ENCODE measurements around the gene PITX1.

DNA sequence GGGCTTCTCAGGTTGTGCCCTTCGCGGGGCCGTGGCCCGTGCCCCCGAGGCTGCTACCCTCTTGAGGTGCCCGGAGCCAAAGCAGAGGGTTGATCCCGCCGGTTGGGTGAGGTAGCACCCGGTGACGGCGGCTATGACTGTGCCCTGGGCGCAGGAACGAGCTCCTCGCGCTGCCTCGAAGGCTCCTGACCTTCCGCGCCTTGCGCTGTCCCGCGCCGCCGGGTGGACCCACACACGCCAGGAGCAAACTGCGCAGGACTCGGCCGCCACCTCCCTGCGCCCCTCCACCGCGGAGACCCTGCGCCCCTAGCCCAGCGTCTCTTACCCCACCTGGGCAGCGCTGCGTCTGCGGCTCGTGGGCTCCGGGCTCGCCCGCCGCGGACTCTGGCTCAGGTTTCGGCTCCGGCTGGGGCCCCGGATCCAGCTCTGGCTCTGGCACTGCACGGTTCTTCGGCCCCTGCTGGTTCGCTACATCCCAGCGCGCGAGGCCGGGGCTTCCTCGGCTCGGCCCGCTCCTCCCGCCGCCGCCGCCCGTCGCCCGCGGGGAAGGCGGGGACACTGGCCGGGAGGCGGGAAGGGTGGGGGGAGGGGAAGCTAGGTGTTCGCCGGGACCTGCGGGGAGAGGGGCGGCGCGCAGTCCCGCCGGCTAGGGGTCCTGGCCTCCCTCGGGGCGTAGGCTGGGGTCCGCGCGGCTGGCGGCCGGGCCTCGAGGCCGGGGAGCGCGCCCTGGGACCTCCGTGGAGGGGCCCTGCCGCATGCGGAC is 5.4 kb upstream of the PITX1 start:
- TF ChIP-seq ISL1 (CRISPR knock-in tag; IDR thresholded peaks at IDR 0.05) (no peak), CSDC2 (CRISPR knock-in tag; IDR thresholded peaks at IDR 0.05) (no peak), ZNF8 (CRISPR knock-in tag; IDR thresholded peaks at IDR 0.05) (no peak), ZC3H10 (CRISPR knock-in tag; IDR thresholded peaks at IDR 0.05) (no peak), TOX (CRISPR knock-in tag; IDR thresholded peaks at IDR 0.05; ENCODE audit: borderline replicate concordance) (no peak), PPARA (CRISPR knock-in tag; IDR thresholded peaks at IDR 0.05; ENCODE audit: borderline replicate concordance) (no peak), SNAI2 (CRISPR knock-in tag; IDR thresholded peaks at IDR 0.05) (no peak), ZFP30 (CRISPR knock-in tag; IDR thresholded peaks at IDR 0.05) (no peak), ZNF565 (CRISPR knock-in tag; conservative IDR thresholded peaks at IDR 0.05; ENCODE audit: low read depth) (no peak), ARNTL (CRISPR knock-in tag; IDR thresholded peaks at IDR 0.05; ENCODE audit: borderline replicate concordance, low read depth) (no peak), RARB (CRISPR knock-in tag; IDR thresholded peaks at IDR 0.05) (no peak), ZFP3 (CRISPR knock-in tag; IDR thresholded peaks at IDR 0.05) (no peak)
- TF ChIP-seq, protein P1, sequence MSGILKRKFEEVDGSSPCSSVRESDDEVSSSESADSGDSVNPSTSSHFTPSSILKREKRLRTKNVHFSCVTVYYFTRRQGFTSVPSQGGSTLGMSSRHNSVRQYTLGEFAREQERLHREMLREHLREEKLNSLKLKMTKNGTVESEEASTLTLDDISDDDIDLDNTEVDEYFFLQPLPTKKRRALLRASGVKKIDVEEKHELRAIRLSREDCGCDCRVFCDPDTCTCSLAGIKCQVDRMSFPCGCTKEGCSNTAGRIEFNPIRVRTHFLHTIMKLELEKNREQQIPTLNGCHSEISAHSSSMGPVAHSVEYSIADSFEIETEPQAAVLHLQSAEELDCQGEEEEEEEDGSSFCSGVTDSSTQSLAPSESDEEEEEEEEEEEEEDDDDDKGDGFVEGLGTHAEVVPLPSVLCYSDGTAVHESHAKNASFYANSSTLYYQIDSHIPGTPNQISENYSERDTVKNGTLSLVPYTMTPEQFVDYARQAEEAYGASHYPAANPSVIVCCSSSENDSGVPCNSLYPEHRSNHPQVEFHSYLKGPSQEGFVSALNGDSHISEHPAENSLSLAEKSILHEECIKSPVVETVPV (CRISPR knock-in tag; IDR thresholded peaks at IDR 0.05) = no peak
- TF ChIP-seq, protein P2, sequence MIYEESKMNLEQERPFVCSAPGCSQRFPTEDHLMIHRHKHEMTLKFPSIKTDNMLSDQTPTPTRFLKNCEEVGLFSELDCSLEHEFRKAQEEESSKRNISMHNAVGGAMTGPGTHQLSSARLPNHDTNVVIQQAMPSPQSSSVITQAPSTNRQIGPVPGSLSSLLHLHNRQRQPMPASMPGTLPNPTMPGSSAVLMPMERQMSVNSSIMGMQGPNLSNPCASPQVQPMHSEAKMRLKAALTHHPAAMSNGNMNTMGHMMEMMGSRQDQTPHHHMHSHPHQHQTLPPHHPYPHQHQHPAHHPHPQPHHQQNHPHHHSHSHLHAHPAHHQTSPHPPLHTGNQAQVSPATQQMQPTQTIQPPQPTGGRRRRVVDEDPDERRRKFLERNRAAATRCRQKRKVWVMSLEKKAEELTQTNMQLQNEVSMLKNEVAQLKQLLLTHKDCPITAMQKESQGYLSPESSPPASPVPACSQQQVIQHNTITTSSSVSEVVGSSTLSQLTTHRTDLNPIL (CRISPR knock-in tag; IDR thresholded peaks at IDR 0.05; ENCODE audit: low read depth) = no peak
